Activated CD4-positive, alpha-beta T cell treated with anti-CD3 and anti-CD28 coated beads for 24 hours (primary cell): ENCODE data around the gene PTPRD.
"Not testable (repeated sequence)": the region's sequence is repeated elsewhere in the genome, so short reads cannot be mapped to it uniquely, and the experiment has no call there.

ENCODE experiments used
- DNase-seq, 2 donors: peaks; one replicate each; pipeline ENCODE4 v3.0.0-alpha.2; 2020; ENCODE audit warnings: low read depth in 2 of 2

PTPRD gene

GRCh38 chr9:9499546-9499945 lies 1113.3 kb downstream of the PTPRD start:
- no peak for DNase-seq

- DNase-seq = no peak
These were observed 1114.0 kb downstream of the PTPRD start for GRCh38 chr9:9498846-9499245.

GRCh38 chr9:9498128-9498527 lies 1114.7 kb downstream of the PTPRD start:
- DNase-seq = no peak

GRCh38 chr9:9494336-9494735 lies 1118.5 kb downstream of the PTPRD start:
- no peak for DNase-seq

- no peak for DNase-seq
These were observed 1120.3 kb downstream of the PTPRD start for GRCh38 chr9:9492506-9492905.

DNA sequence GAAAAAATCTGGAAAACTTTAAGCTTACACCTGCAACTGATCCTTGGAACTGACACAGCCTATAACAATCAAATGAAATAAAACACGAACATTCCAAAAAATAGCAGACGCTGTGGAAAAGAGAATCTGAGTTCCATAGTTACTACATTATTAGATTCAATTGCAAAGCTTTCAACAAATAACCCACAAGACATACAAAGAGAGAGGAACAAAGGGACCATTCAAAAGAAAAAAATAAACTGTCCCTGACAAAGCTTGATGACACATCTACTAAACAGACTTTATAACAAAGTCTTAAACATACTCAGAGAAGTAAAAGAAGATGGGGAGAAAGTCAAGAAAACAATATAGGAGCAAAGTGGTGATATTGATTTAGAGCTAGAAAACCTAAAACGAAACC lies 1123.6 kb downstream of the PTPRD start:
- DNase-seq = no peak

- no peak for DNase-seq
These were observed 1129.6 kb downstream of the PTPRD start for GRCh38 chr9:9483175-9483574.

DNA sequence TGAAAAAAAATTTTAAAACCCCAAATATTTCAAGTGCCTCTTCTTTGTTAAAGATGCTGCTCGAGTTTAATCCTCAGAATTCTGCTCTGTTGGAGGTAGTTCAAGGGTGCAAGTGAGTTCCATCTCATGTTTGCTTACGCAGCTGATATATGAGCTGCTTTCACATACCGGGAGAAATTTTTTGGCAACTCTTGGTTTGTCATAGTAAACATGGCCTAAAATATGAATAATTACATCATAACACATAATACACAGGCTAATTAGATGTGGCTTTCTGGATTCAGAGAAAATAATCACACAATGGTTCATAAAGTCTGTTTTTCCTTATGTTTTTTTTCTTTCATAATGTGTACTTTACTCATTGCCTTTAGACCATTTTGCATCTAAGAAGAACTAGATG lies 1134.1 kb downstream of the PTPRD start:
- DNase-seq = no peak

DNA sequence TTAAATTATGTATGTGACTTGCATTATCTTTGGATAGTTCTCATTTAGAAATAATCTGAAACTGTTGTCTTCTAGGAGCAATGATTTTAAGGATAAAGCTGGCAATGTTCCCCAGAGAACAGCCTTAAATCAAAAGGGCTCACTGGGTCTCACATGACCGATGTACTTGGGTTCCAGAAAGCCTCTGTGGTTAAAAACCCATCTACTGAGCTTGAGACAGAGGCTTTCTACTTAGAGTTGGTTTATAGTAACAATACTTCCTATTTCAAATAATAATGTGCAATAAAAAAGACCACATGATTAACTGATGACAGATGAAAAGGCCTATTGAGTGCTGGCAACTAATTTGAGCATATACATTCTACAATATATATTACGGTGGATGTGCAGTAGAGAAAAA lies 1143.5 kb downstream of the PTPRD start:
- DNase-seq = no peak

- DNase-seq = not testable (repeated sequence)
These were observed 1170.9 kb downstream of the PTPRD start for GRCh38 chr9:9441874-9442273.

DNA sequence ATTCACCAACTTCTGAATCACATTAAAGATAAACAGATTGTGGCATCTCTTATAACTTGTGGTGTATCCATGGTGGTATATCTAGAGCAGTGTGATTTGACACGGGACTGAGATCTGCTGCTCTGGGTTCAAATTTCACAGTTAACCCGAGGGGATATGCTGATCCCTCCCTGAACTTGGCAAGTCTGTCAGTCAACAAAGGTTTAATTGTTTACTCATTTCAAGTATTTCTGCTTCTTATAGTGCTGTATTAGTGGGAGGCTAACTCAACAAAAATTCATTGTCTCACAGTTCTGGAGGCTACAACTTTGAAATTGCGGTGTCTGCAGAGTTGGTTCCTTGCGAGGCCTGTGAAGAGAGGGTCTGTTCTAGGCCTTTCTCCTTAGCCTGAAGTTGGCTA lies 1175.2 kb downstream of the PTPRD start:
- no peak for DNase-seq

DNA sequence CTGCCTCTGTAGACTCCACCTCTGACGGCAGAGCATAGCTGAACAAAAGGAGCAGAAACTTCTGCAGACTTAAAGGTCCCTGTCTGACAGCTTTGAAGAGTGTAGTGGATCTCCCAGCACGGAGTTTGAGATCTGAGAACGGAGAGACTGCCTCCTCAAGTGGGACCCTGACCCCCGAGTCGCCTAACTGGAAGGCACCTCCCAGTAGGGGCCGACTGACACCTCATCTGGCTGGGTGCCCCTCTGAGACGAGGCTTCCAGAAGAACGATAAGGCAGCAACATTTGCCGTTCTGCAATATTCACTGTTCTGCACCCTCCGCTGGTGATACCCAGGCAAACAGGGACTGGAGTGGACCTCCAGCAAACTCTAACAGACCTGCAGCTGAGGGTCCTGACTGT lies 1186.3 kb downstream of the PTPRD start:
- not testable (repeated sequence) for DNase-seq

DNA sequence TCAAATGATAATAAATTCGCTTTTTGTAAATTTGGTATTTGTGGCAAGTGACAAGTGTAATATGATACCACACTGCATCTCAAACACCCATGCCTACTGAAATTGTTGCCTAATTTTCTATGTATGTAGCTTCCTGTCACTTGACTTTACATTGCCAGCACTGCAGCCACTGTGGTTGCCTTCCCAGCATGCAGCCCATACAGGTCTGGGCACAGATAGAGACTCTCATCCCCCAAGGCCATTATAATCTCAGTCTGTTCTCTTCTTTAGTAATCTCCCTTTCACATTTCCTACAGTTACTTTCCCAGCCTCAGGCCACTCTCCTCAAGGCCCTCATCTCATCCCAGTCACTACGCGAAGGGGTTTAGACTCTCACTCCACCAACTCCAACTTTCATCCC lies 1200.6 kb downstream of the PTPRD start:
- DNase-seq = no peak

DNA sequence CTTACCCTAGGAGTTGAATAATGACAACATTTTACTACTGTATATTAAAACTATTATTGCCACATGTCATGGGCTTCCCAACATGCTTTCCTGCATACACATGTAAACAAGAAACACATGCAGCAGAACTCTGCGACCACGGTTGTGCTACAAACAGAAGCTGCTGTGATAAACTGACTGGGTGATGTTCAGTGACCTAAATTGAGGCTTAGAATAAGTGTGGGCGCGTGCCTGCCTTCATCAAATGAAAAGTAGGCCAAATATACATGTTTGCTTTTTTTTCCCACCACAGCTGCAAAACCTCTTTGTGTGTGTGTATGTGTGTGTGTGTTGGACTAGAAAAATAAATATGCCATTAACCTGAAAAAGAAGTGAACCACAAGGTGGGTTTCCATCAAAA lies 1202.1 kb downstream of the PTPRD start:
- DNase-seq = no peak

- no peak for DNase-seq
These were observed 1212.8 kb downstream of the PTPRD start for GRCh38 chr9:9399982-9400381.

GRCh38 chr9:9396518-9396917 lies 1216.3 kb downstream of the PTPRD start:
- no peak for DNase-seq

GRCh38 chr9:9395539-9395938 lies 1217.3 kb downstream of the PTPRD start:
- no peak for DNase-seq

DNA sequence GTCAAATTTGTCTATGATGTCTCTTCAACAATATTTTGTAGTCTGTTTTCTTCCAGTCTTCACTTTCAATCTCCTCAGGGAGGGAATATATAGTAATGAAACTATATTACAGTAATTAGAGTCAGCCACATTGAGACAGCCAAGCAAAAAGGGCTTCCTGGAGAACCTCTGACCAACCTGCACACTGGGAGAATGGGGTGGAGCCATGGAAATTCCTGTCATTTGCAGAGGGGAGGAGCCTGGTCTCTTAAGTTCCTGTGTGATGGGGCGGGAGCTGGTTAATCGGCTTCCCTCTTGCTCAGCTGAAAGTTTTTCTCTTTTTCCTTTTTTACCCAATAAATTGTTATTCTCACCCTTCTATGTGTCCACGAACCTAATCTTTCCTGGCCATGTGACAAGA lies 1220.0 kb downstream of the PTPRD start:
- no peak for DNase-seq

DNA sequence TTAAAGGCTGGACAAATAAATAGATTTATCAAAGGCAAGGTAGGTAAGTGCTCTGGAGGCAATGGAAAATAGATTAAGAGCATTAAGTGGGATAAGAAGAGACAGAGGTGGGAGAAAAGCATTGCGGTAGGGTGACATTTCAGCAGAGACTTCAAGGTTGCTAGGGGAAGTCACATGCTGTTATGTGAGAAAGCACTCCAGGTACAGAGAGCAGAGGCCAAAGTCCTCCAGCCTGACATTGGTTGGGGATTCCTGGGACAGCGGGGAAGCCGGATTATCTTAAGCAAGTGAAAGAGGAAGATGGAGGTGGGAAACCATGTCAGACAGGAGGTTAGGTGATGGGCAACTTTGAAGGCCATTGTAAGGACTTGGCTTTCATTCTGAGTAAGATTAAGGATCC lies 1222.9 kb downstream of the PTPRD start:
- DNase-seq = no peak

GRCh38 chr9:9387511-9388115 lies 1225.2 kb downstream of the PTPRD start:
- DNase-seq = no peak

DNA sequence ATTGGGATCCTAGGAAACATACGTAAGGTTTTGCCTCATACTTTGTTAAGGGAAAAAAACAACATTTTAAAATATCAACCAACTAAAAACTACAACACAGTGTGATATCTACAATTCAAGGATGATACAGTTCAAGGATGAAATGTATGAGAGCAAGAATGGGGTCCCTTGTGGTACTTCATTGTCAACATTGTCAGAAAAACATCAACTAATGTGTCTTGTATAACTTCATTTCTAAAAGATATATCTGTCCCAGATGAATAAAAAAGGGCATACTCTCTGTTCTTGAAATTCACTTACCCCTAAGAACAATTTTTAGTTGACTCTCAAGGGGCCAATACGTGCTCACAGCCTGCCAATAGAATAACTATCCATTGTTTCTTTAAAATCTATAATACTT lies 1250.5 kb downstream of the PTPRD start:
- DNase-seq = no peak

DNA sequence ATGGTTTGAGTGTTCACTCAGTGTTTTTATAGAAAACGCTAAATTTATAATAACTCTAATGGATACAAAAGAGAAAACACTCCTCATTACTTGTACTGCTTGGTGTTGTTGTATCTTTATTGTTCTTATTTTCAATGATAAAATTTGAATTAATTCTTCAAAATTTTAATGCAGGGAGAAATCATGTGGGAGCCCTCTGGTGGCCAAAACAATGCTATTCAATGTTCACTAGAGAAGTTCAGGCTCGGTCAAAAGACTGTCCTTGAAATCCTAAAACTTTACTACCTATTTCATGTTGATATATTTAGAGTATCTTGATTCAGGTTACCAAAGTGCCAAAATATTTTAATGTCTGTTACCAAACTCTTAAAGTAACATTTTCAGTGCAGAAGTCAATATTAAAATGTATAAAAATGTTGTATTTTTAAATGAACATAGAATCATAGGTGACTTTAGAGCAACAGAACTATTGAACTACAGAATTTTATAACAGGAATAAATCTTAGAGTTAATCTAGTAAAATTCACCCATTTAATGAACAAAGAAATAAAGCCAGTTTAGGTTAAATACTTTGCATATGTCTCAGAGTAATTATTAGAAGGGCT lies 1259.8 kb downstream of the PTPRD start:
- DNase-seq = no peak

GRCh38 chr9:9341203-9341602 lies 1271.6 kb downstream of the PTPRD start:
- no peak for DNase-seq

DNA sequence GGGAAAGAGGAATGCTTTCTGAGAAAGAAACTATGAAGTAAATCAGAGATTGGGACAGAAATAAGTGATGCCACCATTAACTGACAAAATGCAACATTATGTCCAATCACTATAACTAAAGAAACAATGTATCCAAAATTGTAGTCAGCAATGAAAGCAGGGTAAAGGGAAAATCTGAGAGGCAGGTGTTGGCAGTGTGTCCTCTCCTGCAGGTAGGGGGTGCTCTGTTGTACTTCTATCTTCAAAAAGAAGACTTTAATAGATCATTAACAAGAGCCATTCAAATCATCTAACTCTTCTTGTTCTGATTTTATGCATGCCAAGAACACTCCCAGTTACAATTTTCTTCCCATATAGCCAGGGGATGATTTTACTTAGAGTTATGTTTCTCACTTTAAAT lies 1275.7 kb downstream of the PTPRD start:
- DNase-seq = no peak
